GM21737 (cell line): ENCODE results near the gene GALNT8.
"Not testable (repeated sequence)": the region's sequence is repeated elsewhere in the genome, so short reads cannot be mapped to it uniquely, and the experiment has no call there.

ENCODE experiments used
- ATAC-seq: cut with Tn5 transposase; IDR thresholded peaks from one replicate; pipeline ENCODE4 v1.9.1; 2021; ENCODE audit warnings: mild to moderate bottlenecking, moderate library complexity; ENCODE audit not compliant: unreplicated experiment

The GALNT8 gene, protein sequence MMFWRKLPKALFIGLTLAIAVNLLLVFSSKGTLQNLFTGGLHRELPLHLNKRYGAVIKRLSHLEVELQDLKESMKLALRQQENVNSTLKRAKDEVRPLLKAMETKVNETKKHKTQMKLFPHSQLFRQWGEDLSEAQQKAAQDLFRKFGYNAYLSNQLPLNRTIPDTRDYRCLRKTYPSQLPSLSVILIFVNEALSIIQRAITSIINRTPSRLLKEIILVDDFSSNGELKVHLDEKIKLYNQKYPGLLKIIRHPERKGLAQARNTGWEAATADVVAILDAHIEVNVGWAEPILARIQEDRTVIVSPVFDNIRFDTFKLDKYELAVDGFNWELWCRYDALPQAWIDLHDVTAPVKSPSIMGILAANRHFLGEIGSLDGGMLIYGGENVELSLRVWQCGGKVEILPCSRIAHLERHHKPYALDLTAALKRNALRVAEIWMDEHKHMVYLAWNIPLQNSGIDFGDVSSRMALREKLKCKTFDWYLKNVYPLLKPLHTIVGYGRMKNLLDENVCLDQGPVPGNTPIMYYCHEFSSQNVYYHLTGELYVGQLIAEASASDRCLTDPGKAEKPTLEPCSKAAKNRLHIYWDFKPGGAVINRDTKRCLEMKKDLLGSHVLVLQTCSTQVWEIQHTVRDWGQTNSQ

DNA sequence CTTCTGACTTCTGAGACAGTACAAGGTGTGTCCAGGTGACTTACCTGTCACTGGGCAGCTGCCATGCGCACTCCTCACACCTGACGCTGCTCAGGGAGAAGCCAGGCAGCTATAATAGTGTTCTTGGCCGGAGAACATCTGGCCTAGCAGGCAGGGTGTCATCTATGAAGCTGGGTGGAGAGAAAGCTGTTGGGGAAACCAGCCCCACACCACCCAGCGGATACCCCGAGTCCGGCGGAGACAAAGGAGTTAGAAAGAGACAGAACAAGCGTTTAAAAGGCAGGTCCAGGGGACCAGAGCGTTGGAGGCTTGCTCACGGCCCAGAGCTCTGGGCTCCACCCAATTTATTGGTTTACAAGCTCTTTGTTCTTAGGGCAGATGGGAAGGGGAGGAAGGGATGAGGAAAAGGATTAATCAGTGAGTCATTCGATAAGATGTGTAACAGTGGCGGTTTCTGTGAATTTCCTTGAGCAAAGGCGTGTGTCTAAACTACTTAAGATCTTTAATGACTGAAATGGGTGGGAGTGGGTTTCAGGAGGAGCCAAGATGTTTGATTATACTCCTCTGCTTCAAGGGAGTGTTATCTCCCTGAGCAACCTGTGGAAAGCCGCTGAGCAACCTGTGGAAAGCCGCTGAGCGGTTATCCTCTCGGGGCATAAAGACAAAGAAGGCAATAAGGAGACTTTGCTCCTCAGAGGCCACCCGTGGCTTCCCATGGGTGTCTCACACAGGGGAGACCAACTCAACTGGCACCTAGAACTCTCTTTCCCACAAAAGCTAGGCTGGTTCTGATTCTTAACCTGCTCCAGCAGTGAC is at the start of gene GALNT8:
Gene GALNT8 (plus strand): TSS at position 580 of the 816 bp plus-strand sequence. CDS start 278 bp downstream, outside the sequence.
- ATAC-seq = no peak

DNA sequence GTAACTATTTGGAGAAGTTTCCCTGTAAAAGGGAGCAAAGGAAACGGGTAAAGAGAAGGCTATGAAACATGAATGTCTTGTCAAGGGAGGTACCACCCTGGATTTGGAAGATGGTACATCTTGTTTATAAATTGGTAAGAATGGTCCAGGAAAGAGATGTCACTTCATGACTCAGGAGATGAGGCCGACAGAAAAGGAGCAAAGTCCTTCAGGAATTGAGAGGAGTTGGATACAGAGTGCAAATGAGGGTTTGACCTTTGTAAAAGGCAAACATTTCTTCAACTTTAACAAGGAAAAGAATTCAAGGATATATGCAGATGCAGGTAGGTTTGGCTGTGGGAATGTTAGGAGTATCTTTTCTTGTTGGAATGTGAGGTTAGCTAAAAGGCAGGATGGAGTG is 40.5 kb upstream of the GALNT8 start:
- ATAC-seq = no peak

DNA sequence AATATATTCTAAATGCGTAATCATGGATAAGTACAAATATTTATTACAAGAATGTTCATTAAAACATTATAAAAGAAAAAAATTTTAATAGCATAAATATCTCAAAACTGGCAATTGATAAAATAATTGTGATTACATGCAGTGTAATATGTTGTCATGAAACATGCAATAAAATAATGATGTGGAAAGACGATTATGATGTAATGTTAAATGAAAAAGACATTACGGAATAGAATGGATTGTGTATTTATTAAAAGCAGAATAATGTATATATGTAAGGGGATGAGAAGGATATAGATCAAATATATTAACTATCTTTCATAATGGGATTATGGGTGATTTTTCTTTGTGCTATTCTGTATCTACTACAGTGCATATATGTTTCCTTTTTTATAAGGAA is 38.5 kb upstream of the GALNT8 start:
- no peak for ATAC-seq

DNA sequence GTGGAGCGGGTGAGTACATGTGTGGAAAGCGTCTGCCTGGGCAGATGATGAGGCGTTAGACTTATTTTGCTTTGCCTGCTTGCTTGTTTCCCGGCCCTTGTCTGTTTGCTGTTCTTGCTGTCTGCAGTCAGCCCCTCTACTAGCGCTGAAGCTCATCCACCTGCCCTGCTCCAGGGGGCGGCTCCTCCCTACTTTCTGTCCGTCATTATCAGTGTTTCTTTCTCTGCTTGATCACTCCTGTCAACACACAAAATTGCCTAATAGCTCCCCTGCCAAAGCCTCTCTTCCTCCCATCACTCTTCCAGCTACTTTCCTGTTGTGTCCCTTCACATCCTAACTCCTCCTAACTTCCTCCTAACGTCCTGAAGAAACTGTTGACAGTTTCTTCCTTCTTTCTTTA is 34.9 kb upstream of the GALNT8 start:
- ATAC-seq = no peak

DNA sequence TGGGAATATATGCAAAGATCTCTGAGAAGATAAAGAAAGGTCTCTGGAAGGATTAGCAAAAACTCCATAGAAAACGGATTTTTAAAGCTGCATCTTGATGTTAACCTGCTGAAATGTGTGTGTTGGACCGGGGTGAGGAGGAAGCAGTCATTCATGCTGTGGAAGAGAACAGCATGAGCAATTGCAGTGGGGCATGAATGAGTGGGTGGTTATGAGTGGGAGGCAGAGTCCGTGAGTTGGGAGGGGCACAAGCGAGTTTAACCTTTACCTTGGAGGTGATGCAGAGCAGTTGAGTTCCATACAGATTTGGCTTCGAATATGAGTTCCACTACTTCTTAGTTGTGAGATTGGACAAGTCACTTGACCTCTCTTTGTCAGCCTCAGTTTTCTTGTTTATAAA is 29.4 kb upstream of the GALNT8 start:
- no peak for ATAC-seq

DNA sequence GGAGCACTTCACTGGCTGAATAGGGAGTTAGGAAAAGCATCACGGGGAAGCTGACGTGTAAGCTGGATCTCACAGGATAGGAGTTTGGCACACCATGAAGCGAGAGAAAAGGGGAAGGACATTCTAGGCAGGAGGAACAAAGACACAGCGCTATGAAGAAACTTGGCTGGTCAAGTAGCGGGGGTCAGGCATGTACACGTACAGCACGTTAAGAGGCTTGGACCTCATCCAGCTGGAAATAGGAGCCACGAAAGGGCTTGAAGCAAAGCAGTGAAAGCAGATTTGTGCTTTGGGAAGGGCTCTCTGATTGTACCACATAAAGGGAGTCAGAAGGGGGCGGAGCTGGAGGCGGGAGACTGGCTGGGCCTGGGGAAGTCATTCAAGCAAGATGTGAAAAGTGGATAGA is 19.6 kb upstream of the GALNT8 start:
- ATAC-seq = no peak

DNA sequence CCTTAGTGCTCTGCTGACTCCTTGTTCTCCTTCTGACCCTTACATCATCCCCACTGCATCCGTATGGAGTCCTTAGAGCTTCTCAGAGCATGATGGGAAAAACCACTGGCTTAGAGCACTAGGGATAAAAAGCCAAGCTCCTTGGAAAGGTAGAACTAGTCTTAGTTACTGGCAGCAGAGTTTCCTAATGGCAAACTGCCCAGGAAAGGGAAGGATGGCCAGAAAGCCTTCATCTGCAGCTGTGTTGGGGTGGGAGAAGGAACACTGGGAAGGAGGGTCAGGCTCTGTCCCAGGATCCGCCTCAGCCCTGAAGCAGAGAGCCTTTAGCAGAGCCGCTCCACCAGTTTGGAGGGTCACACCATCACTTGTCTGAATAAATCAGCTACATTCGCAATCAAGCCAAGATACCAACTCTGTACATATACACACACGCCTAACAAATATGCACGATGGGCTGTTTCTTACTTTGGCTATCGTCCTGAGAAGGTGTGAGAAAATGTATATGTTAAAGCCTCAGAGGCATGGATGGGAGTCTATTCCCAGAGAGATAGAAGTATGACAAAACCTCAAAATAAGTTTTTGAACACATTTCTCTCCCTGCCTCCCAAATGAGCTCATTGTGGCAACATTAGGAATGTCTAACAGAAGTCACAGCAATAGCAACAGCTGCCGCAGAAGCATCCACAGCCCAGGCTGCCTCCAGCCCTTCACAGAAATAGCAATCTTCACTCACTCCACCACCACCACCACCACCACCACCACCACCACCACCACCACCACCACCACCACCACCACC is 18.6 kb upstream of the GALNT8 start:
- no peak for ATAC-seq

DNA sequence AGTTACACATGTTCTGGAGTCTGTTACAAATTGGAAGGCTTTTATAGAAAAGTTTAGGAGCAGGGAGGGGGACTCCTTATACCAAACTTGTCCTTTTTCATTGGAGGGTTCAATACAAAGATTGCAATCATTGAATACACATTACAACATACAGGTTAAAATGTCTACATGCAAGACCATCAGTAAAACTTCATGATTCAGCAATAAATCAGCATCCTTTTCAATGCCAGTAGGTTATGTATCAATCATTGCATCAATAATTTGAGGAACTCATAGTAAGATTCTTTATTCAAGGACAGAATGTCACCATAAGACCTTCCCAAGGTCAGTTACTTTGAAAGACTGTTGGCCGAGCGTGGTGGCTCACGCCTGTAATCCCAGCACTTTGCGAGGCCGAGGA is 16.5 kb upstream of the GALNT8 start:
- no peak for ATAC-seq

DNA sequence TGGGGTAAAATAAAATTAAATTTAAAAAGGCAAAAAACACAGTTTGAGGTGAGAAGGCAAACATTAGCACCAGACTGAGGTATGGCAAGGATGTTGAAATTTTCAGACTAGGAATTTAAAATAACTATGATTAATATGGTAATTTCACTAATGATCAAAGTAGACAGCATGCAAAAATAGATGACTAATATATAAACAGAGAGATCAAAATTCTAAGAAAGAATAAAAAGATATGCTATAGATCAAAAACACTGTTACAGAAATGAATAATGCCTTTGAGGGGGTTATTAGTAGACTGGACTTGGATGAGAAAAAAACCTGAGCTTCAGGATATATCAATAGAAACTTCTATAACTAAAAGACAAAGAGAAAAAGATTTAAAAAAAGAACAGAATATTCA is 14.4 kb upstream of the GALNT8 start:
- ATAC-seq = no peak

DNA sequence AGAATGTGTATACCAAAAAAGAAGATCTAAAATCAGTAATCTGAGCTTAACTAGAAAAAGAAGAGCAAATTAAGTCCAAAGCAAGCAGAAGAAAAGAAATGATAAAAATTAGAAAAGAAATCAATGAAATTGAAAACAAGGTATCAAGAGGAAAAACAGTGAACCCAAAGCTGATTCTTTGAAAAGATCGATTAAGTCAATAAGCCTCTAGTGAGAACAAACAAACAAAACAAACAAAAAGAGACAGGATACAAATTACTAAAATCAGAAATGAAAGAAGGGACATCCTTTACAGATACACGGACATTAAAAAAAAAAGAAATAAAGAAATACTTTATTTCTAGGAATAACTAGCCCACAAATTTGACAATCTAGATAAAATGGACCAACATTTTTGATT is 12.9 kb upstream of the GALNT8 start:
- no peak for ATAC-seq

DNA sequence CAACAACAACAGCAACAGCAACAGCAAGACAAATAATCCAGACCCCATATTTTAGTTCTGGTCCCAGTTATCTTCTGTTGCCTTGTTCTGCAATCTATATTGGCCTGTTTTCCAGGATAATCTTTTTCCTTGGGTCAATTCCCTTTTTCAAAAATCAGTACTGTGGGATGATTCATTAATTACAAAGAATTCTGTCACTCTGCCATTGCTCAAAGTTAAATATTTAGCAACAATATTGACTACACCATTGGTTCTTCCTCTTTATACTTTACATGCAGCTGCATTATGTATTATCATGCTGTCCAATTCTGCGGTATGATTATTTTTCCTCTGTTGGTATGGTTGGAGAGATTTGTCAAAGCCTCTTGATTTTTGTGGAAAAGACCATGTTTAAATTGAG is 10.1 kb upstream of the GALNT8 start:
- ATAC-seq = no peak

DNA sequence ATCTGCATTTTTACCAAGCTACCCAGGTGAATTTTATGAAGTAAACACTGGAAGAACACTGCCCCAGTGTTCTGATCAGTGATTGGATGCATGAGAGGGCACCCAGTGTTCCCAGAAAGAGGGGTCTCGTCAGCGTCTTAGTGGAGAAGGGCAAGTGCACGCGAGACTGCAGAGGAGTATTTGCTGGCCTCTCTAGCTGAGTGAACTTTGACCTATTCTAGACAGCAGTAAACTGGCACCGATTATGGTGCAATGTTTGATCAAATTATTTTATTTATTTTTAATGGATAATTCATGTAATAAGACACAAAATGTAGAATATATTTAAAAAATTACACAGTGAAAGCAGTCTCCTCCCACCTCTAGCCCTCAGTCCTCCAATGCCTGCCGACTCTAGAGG is 5.3 kb upstream of the GALNT8 start:
- no peak for ATAC-seq

DNA sequence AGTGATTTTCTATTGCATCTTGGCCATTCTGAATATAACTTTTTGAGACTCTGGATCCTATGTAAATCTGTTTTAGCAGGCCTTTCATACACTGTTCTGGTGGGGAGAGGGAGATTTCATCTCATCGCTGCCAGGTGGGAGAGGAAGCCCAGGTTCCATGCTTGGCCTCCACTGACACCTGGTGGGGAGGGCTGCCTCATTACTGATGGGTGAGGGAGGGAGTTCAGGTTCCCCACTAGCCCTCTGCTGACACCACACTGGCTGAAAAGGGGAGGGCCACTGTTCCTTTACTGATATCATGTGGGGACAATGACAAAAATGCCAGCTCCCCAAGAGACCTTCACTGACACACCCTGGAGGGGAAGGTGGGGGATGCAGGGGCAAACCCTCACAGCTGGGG is 2.4 kb upstream of the GALNT8 start:
- ATAC-seq = no peak

DNA sequence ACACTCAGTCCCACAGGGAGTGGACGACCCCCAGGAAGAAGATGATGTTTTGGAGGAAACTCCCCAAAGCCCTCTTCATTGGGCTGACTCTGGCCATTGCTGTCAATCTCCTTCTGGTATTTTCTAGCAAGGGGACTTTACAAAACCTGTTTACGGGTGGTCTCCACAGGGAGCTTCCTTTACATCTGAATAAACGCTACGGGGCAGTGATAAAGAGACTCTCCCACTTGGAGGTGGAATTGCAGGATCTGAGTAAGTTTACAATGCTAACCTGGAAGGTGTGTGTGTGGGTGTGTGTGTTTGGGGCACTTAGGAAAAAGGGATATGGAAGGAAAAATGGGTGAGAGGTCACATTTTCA is 416 bp downstream of the GALNT8 start:
- no peak for ATAC-seq

DNA sequence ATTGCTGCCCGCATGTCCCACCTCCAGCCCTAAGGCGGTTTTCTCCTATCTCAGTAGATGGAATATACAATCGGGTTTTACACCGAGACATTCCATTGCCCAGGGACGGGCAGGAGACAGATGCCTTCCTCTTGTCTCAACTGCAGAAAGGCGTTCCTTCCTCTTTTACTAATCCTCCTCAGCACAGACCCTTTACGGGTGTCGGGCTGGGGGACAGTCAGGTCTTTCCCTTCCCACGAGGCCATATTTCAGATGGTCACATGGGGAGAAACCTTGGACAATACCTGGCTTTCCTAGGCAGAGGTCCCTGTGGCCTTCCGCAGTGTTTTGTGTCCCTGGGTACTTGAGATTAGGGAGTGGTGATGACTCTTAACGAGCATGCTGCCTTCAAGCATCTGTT is 1.4 kb downstream of the GALNT8 start:
- not testable (repeated sequence) for ATAC-seq

DNA sequence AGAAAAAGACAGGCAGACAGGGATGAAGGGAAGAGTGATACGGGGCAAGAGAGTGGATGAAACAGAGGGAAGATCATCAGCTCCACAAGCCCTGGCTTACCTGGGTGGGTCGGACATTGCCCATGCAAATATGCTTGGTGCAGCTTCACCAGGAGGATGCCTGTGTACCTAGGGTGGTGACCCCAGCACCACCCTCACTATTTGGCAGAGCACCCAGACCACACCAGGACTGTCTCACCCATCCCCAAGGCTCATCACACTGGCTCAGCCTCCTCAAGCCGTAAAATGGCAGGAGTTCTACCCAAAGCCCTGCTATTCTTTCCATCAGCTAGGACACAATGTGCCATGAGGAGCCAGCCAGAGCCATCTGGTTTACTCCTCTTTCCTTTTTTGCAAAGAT is 3.0 kb downstream of the GALNT8 start:
- ATAC-seq = no peak

DNA sequence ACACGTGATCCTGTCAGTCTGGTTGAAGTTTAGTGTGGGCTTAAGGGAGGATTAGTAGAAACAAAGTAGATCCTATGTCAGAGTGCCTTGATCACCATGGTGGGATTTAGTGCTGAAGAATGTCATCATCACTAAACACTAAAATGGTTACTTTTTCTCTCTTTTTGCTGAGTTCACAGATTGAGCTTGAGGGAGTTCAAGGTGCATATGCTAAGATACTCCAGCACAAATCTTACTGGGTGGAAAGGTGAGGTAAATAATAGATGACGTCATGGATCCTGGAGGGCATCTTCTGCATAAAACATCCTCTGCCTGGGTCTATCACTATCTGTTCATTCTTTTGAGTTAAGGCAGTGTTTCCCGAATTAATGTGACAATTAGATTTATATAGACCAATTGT is 4.9 kb downstream of the GALNT8 start:
- no peak for ATAC-seq

DNA sequence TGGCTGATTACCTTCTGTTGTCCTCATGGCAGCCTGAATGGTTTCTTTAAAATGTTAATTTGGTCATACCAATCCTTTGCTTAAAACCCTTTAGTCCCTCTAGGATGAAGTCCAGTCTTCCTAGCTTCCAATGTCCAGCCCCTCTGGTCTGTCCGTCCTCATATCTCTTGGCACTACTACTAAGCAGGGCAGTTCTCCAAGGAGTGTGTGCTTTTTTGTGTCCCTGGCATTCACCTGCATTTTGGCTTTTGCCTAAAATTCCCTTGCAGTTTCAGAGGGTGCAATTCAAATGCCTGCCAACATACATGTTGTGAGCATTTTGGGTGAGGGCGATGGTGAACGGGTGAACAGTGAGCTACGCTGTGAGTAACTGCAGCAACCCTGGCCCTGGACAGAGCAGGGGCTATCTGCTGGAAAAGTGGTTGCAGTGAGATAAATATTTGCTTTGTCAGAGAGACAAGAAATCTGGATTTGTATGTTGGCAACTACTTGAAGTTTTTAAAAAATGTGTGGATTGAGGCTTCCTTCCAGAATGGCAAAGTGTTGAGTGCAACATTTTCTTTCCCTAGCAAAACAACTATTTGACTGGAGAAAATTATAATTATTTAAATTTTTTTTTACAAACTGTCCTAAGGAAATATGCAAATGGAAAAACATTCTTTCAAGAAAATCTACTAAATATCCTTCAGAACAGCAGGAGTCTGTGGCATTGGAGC is 14.6 kb downstream of the GALNT8 start:
- no peak for ATAC-seq

DNA sequence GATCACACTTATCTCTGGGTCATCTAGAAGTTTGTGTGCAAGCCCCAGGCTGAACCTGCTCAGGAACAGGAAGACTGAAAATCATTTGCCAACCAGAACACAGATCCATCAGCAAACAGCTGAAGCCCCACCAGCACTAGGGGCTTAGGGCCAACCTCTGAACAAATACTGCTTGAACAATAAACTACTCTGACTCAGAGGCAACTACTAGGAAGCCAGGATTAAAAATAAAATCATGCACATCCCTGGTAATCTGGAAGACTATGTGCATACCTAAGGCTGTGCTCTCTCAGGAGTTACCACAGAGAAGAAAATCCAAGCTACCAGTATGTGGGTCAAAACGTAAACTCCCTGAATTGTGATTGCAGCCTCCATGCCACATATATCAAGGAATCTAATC is 15.9 kb downstream of the GALNT8 start:
- ATAC-seq = no peak

DNA sequence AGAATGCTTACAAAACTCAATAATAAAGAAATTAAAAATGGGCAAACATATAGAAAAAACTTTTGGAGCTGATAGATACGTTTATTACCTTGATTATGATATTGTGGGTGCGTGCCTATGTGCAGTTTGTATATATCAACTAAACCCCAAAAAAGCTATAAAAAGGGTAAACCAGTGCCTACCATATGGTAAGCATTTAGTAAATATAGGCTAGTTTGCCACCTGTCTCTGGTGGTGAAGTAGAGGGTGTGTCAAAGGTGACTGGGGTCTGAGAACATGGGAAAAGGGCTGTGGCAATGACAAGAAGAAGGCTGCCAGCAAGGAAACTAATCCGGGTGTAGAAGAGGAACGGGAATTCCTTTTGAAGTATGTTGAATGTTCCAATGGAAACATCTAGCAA is 18.3 kb downstream of the GALNT8 start:
- no peak for ATAC-seq
